Brain microvascular endothelial cell (primary cell): ENCODE results near the gene FJX1.
A peak's percentile ranks its signal among the peaks of the same experiment; 100 is the strongest.

ENCODE experiments used
- DNase-seq: peaks from one replicate; pipeline ENCODE4 v3.0.0-alpha.2; 2020
- H3K27ac ChIP-seq: fragments of 250-450 bp; sonication (Bioruptor Pico); 2 replicates; pipeline ENCODE4 v1.5.1; 2020; ENCODE audit warnings: mild to moderate bottlenecking, moderate library complexity
- H3K27me3 ChIP-seq: fragments of 250-450 bp; sonication (Bioruptor Pico); replicated peaks from 2 replicates; pipeline ENCODE4 v1.5.1; 2020; ENCODE audit warnings: mild to moderate bottlenecking
- H3K36me3 ChIP-seq: fragments of 250-450 bp; sonication (Bioruptor Pico); replicated peaks from 2 replicates; pipeline ENCODE4 v1.5.1; 2020; ENCODE audit warnings: mild to moderate bottlenecking
- H3K4me3 ChIP-seq: 2 replicates; pipeline ENCODE4 v1.5.1; 2011; ENCODE audit warnings: low read depth, mild to moderate bottlenecking, control low read depth, low read length, moderate library complexity
- in situ Hi-C: cut with HindIII; loops from 2 replicates; pipeline ENCODE4 v1.10.0; 2017; ENCODE audit warnings: low sequenced_read_pairs, low pct_ligation_motif_present
- TF ChIP-seq, protein P1 (sequence below): IDR thresholded peaks from 2 replicates; pipeline ENCODE4 v1.5.1; 2011; ENCODE audit warnings: low read depth, mild to moderate bottlenecking, moderate library complexity, low read length, control low read depth, inconsistent platforms; ENCODE audit errors: missing control alignments

Gene FJX1

DNA sequence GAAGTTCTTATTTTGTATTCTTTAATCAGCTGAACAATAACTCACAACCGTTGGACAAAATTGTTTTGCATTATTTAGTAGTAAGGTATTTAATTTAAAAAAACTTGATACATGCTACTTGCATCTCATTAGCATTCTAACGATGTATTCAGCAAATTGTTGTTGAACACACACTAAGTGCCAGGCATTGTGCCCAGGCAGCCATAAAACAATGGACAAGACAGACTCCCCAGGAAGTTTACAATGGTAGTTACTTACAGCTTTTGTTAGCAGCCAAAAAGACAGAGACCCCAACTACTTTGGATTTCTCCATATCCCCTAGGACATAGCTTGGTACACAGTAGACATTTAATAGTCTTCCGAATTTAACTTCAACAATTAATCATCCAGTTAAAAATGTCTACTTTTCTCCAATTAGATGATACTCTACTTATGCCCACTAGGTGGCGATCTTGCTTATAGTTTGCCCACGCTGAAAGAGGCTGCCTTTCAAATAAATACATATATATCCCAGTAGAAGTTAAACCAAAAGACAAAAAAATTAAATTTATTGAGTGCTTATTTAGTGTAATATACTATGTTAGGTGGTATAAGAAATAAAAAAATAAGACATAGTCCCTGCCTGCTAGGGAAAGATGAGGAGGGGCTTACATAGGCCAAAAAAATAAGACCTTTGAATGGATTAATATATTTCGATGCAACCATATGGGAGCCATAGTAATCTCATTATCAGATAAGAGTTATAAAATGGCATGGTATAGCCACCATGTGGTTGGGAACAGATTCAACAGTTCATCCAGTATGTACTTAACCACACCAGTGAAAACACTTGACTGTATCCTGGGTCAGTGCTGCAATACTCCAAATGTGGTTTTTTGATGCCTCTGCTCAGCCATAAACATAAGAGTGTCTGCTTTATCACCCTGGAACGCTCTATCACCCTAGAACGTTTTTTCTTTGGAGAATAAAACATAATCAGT, 2.0 kb upstream of the FJX1 start:
- in situ Hi-C loops: loop anchor here (25.0 kb wide), 1 partner anchor 646 kb away; no protein-coding TSS in a partner anchor
- peak; percentile 63 for DNase-seq
- TF ChIP-seq, protein P1, sequence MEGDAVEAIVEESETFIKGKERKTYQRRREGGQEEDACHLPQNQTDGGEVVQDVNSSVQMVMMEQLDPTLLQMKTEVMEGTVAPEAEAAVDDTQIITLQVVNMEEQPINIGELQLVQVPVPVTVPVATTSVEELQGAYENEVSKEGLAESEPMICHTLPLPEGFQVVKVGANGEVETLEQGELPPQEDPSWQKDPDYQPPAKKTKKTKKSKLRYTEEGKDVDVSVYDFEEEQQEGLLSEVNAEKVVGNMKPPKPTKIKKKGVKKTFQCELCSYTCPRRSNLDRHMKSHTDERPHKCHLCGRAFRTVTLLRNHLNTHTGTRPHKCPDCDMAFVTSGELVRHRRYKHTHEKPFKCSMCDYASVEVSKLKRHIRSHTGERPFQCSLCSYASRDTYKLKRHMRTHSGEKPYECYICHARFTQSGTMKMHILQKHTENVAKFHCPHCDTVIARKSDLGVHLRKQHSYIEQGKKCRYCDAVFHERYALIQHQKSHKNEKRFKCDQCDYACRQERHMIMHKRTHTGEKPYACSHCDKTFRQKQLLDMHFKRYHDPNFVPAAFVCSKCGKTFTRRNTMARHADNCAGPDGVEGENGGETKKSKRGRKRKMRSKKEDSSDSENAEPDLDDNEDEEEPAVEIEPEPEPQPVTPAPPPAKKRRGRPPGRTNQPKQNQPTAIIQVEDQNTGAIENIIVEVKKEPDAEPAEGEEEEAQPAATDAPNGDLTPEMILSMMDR: peak; percentile 63

GRCh38 chr11:35617316-35617686, 959 bp upstream of the FJX1 start:
- no peak for DNase-seq
- TF ChIP-seq, protein P1: no peak
- peak overlapping the region; percentile 81 for H3K4me3 ChIP-seq
- no peaks in the 10 kb centered on the region for H3K27me3 ChIP-seq
- H3K36me3 ChIP-seq: no peaks in the 10 kb centered on the region
- peak overlapping the region; percentile 87 for H3K27ac ChIP-seq
- in situ Hi-C loops: loop anchor here (25.0 kb wide), 1 partner anchor 645 kb away; no protein-coding TSS in a partner anchor

More for the DNA sequence above, 2.0 kb upstream of the FJX1 start:
- H3K27ac ChIP-seq: peak overlapping the region; percentile 18
- no peaks in the 10 kb centered on the region for H3K27me3 ChIP-seq
- H3K36me3 ChIP-seq: no peaks in the 10 kb centered on the region
- H3K4me3 ChIP-seq: no peak overlapping the region

GRCh38 chr11:35618497-35619115, 346 bp downstream of the FJX1 start:
- H3K36me3 ChIP-seq: no peaks in the 10 kb centered on the region
- TF ChIP-seq, protein P1: no peak
- no peak for DNase-seq
- in situ Hi-C loops: loop anchor here (25.0 kb wide), 1 partner anchor 644 kb away; no protein-coding TSS in a partner anchor
- H3K4me3 ChIP-seq: peak overlapping the region; percentile 81
- H3K27ac ChIP-seq: peak overlapping the region; percentile 87
- no peaks in the 10 kb centered on the region for H3K27me3 ChIP-seq

DNA sequence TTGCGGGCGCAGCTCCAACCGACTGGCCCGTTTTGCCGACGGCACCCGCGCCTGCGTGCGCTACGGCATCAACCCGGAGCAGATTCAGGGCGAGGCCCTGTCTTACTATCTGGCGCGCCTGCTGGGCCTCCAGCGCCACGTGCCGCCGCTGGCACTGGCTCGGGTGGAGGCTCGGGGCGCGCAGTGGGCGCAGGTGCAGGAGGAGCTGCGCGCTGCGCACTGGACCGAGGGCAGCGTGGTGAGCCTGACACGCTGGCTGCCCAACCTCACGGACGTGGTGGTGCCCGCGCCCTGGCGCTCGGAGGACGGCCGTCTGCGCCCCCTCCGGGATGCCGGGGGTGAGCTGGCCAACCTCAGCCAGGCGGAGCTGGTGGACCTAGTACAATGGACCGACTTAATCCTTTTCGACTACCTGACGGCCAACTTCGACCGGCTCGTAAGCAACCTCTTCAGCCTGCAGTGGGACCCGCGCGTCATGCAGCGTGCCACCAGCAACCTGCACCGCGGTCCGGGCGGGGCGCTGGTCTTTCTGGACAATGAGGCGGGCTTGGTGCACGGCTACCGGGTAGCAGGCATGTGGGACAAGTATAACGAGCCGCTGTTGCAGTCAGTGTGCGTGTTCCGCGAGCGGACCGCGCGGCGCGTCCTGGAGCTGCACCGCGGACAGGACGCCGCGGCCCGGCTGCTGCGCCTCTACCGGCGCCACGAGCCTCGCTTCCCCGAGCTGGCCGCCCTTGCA, 1.0 kb downstream of the FJX1 start:
- in situ Hi-C loops: loop anchor here (25.0 kb wide), 1 partner anchor 643 kb away; no protein-coding TSS in a partner anchor
- peak overlapping the region; percentile 87 for H3K27ac ChIP-seq
- peak overlapping the region; percentile 81 for H3K4me3 ChIP-seq
- no peaks in the 10 kb centered on the region for H3K36me3 ChIP-seq
- peak; percentile 28 for DNase-seq
- TF ChIP-seq, protein P1: no peak
- no peaks in the 10 kb centered on the region for H3K27me3 ChIP-seq

- no peaks in the 10 kb centered on the region for H3K36me3 ChIP-seq
- TF ChIP-seq, protein P1: peak; percentile 36
- H3K4me3 ChIP-seq: peak overlapping the region; percentile 81
- in situ Hi-C loops: loop anchor here (25.0 kb wide), 1 partner anchor 642 kb away; no protein-coding TSS in a partner anchor
- peak overlapping the region; percentile 87 for H3K27ac ChIP-seq
- H3K27me3 ChIP-seq: no peaks in the 10 kb centered on the region
- DNase-seq: peak; percentile 49
Measured at GRCh38 chr11:35619855-35620640, 1.8 kb downstream of the FJX1 start.
